ENCODE measurements around the gene EHD2. TPM values are rescaled to one million over a fixed set of nuclear protein-coding genes. Genes with fewer than 3 reads are reported as not detected.

EHD2 gene
- total and polyA plus RNA-seq, 2 of the 13 experiments (the other 11 are each of a cell fraction or from before 2014, with no cell fraction given), result 0.09 to 0.28 TPM

GRCh38 chr19:47697863-47698609 lies 15.2 kb upstream of the EHD2 start (continued):
- peak; percentile 76 for TF ChIP-seq ZNF770 (CRISPR knock-in tag; IDR thresholded peaks at IDR 0.05)
- TF ChIP-seq ZNF780A (CRISPR knock-in tag; IDR thresholded peaks at IDR 0.05), result no peak
- peak; percentile 99 for TF ChIP-seq STAG1 (CRISPR knock-in tag; IDR thresholded peaks at IDR 0.05)
- TF ChIP-seq HIC2 (CRISPR knock-in tag; IDR thresholded peaks at IDR 0.05; ENCODE audit: low read depth), result no peak
- no peak for TF ChIP-seq LBX2 (CRISPR knock-in tag; IDR thresholded peaks at IDR 0.05; ENCODE audit: borderline replicate concordance)
- no peak for TF ChIP-seq TP53 (CRISPR knock-in tag; conservative IDR thresholded peaks at IDR 0.05)
- TF ChIP-seq ZNF674 (CRISPR knock-in tag; IDR thresholded peaks at IDR 0.05; ENCODE audit: low read depth), result no peak
- TF ChIP-seq GABPA (IDR thresholded peaks at IDR 0.05; ENCODE audit: low read depth, low read length), result no peak
- TF ChIP-seq GABPA (CRISPR knock-in tag; IDR thresholded peaks at IDR 0.05; ENCODE audit: low read depth), result no peak
- TF ChIP-seq THAP11 (CRISPR knock-in tag; IDR thresholded peaks at IDR 0.05), result peak; percentile 61
- TF ChIP-seq NR0B2 (CRISPR knock-in tag; IDR thresholded peaks at IDR 0.05), result no peak
- no peak for TF ChIP-seq GPBP1L1 (CRISPR knock-in tag; IDR thresholded peaks at IDR 0.05)
- TF ChIP-seq ZNF629 (CRISPR knock-in tag; conservative IDR thresholded peaks at IDR 0.05), result peak; percentile 93
- TF ChIP-seq GZF1 (CRISPR knock-in tag; IDR thresholded peaks at IDR 0.05), result no peak
- no peak for TF ChIP-seq CREM (IDR thresholded peaks at IDR 0.05)
- TF ChIP-seq CREM (CRISPR knock-in tag; IDR thresholded peaks at IDR 0.05), result no peak
- no peak for TF ChIP-seq LRRFIP1 (CRISPR knock-in tag; conservative IDR thresholded peaks at IDR 0.05)
- no peak for TF ChIP-seq MLXIP (CRISPR knock-in tag; IDR thresholded peaks at IDR 0.05; ENCODE audit: borderline replicate concordance)

All from HepG2 (cell line).